ENCODE measurements around the gene SDR9C7. TPM values are rescaled to one million over a fixed set of nuclear protein-coding genes. Genes with fewer than 3 reads are reported as not detected.
"Not testable (repeated sequence)": the region's sequence is repeated elsewhere in the genome, so short reads cannot be mapped to it uniquely, and the experiment has no call there.

The SDR9C7 gene
- polyA plus RNA-seq, 3 donors, result not detected

DNA sequence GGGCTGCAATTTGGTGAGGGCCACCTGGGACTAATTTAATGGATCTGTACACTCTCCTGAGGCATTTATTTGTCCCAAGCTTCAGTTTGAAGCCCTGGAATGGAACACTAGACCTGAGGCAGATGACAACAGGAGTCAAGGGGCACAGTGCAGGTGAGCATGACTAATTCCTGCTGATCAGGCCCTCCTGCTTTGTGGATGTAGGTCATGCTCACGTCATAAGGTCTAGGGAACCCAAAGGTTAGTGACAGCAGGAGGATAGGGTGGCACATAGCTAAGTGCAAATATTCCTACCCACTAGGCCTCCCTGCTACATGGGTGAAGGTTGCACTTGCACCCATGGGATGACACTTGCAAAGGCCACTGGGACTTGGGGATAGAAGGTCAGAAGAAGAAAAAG lies 30.8 kb downstream of the SDR9C7 start:
- H3K27me3 ChIP-seq (ENCODE audit: control insufficient read depth in 2 of 2, insufficient read depth in 2 of 2, low read length in 2 of 2), result no peaks in the 10 kb centered on the region
- no peak overlapping the region for H2AFZ ChIP-seq (ENCODE audit: insufficient read depth, low read depth, low read length, poor library complexity, severe bottlenecking)
- DNase-seq, result no peak
- Mint-ChIP-seq H3K27me3 (ENCODE audit: low read depth in 3 of 3) (peaks cover 0 to 1% (median 0%) of the 10 kb centered on the region in 3 donors), H3K36me3 (no peaks in the 10 kb centered on the region), H3K27ac (no peak overlapping the region), H3K4me1 (no peaks in the 10 kb centered on the region), H3K9me3 (peaks cover 27 to 64% (median 49%) of the 10 kb centered on the region in 7 donors), H3K4me3 (no peak overlapping the region)
- TF ChIP-seq, protein P1, sequence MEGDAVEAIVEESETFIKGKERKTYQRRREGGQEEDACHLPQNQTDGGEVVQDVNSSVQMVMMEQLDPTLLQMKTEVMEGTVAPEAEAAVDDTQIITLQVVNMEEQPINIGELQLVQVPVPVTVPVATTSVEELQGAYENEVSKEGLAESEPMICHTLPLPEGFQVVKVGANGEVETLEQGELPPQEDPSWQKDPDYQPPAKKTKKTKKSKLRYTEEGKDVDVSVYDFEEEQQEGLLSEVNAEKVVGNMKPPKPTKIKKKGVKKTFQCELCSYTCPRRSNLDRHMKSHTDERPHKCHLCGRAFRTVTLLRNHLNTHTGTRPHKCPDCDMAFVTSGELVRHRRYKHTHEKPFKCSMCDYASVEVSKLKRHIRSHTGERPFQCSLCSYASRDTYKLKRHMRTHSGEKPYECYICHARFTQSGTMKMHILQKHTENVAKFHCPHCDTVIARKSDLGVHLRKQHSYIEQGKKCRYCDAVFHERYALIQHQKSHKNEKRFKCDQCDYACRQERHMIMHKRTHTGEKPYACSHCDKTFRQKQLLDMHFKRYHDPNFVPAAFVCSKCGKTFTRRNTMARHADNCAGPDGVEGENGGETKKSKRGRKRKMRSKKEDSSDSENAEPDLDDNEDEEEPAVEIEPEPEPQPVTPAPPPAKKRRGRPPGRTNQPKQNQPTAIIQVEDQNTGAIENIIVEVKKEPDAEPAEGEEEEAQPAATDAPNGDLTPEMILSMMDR (IDR thresholded peaks at IDR 0.05), result no peak
- no peak overlapping the region for H3K4me3 ChIP-seq (replicated peaks in 1 of 3; ENCODE audit: low read depth in 2 of 3, low read length in 3 of 3)
- H3K9ac ChIP-seq (ENCODE audit: insufficient read depth, low read length, poor library complexity, severe bottlenecking), result no peak overlapping the region
- H4K20me1 ChIP-seq (ENCODE audit: insufficient read depth, low read length), result no peaks in the 10 kb centered on the region
- WGBS (ENCODE audit: insufficient coverage), result no CpG with 5 or more reads among the region's 1 CpG
- H3K9me3 ChIP-seq (replicated peaks in 1 of 2; ENCODE audit: control insufficient read depth in 1 of 2, insufficient read depth in 1 of 2, low read length in 2 of 2), result peaks cover 38 to 46% of the 10 kb centered on the region in 2 donors
- no peaks in the 10 kb centered on the region for H3K79me2 ChIP-seq (ENCODE audit: insufficient read depth, low read length)
- H3K27ac ChIP-seq (ENCODE audit: low read depth in 1 of 2, low read length in 2 of 2), result no peak overlapping the region
- no peak overlapping the region for H3K4me2 ChIP-seq (replicated peaks; ENCODE audit: extremely low read depth, low read length, poor library complexity, severe bottlenecking)
- no peaks in the 10 kb centered on the region for H3K4me1 ChIP-seq (ENCODE audit: control insufficient read depth in 1 of 2, insufficient read depth in 2 of 2, low read length in 2 of 2)
- no peaks in the 10 kb centered on the region for H3K36me3 ChIP-seq (replicated peaks in 1 of 2; ENCODE audit: control insufficient read depth in 1 of 2, insufficient read depth in 2 of 2, low read length in 2 of 2)
- intact Hi-C loops (cut with micrococcal nuclease), result no loop called here

DNA sequence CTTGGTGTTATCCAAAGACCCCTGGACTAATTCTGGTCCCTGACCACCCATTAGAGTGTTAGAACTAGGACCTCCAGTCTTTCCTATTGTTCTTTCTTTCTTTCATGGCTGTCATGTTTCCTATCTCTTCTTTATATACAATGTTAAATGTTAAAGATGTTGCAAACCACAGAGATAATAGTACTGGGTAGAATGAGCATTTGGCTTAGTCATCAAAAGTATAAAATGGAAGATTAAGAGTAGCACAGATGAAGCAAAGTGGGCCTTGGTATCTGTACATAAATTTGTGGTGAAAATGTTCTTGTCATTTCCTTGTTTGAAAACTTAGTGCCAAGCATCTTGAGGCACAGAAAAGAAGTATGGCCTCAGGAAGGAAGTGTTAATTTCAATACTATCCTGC lies 32.9 kb downstream of the SDR9C7 start:
- H3K9me3 Mint-ChIP-seq, result peaks cover 26 to 58% (median 41%) of the 10 kb centered on the region in 7 donors
- intact Hi-C loops (cut with micrococcal nuclease); H3K79me2 ChIP-seq (ENCODE audit: insufficient read depth, low read length); H3K36me3 Mint-ChIP-seq; H3K4me3 ChIP-seq (replicated peaks in 1 of 3; ENCODE audit: low read depth in 2 of 3, low read length in 3 of 3); H3K4me3 Mint-ChIP-seq; H3K36me3 ChIP-seq (replicated peaks in 1 of 2; ENCODE audit: control insufficient read depth in 1 of 2, insufficient read depth in 2 of 2, low read length in 2 of 2); H3K27ac ChIP-seq (ENCODE audit: low read depth in 1 of 2, low read length in 2 of 2); H3K4me2 ChIP-seq (replicated peaks; ENCODE audit: extremely low read depth, low read length, poor library complexity, severe bottlenecking); H3K27me3 Mint-ChIP-seq (ENCODE audit: low read depth in 3 of 3); H3K27me3 ChIP-seq (ENCODE audit: control insufficient read depth in 2 of 2, insufficient read depth in 2 of 2, low read length in 2 of 2); H3K27ac Mint-ChIP-seq; H3K4me1 ChIP-seq (ENCODE audit: control insufficient read depth in 1 of 2, insufficient read depth in 2 of 2, low read length in 2 of 2); H2AFZ ChIP-seq (ENCODE audit: insufficient read depth, low read depth, low read length, poor library complexity, severe bottlenecking); DNase-seq; H3K4me1 Mint-ChIP-seq; H4K20me1 ChIP-seq (ENCODE audit: insufficient read depth, low read length); H3K9ac ChIP-seq (ENCODE audit: insufficient read depth, low read length, poor library complexity, severe bottlenecking): not testable (repeated sequence)
- peaks cover 38 to 41% of the 10 kb centered on the region in 2 donors for H3K9me3 ChIP-seq (replicated peaks in 1 of 2; ENCODE audit: control insufficient read depth in 1 of 2, insufficient read depth in 1 of 2, low read length in 2 of 2)
